Activated CD4-positive, alpha-beta memory T cell treated with anti-CD3 and anti-CD28 coated beads, Interleukin-2, amount 10 ng/mL, durations not matched to agents 7 days and 5 days (primary cell): ENCODE data around the gene WNT8B. TPM values are rescaled to one million over a fixed set of nuclear protein-coding genes. Genes with fewer than 3 reads are reported as not detected.
A peak's percentile ranks its signal among the peaks of the same experiment; 100 is the strongest.

Source experiments
- CTCF ChIA-PET: fragments of 350-600 bp; sonication (Branson Sonifier 250); formaldehyde crosslinking; loops from one replicate; lab custom pipeline; 2021; ENCODE audit warnings: antibody characterized with exemption, inconsistent platforms; lab: Charles Lee
- POLR2A ChIA-PET: fragments of 350-600 bp; sonication (Branson Sonifier 250); formaldehyde crosslinking; loops from one replicate; lab custom pipeline; 2021; ENCODE audit warnings: antibody characterized with exemption; lab: Charles Lee
- DNase-seq: peaks from one replicate; pipeline ENCODE4 v3.0.0-alpha.2; 2020
- H3K27ac Mint-ChIP-seq: one replicate; pipeline ENCODE4 v1.8.0; 2021; ENCODE audit warnings: mild to moderate bottlenecking, mixed read lengths
- H3K27me3 Mint-ChIP-seq: one replicate; pipeline ENCODE4 v1.8.0; 2021; ENCODE audit warnings: mixed read lengths
- H3K36me3 Mint-ChIP-seq: one replicate; pipeline ENCODE4 v1.8.0; 2021; ENCODE audit warnings: low read depth, mixed read lengths
- H3K4me1 Mint-ChIP-seq: one replicate; pipeline ENCODE4 v1.8.0; 2021; ENCODE audit warnings: mixed read lengths
- H3K4me3 Mint-ChIP-seq: one replicate; pipeline ENCODE4 v1.8.0; 2021; ENCODE audit warnings: mild to moderate bottlenecking, mixed read lengths
- H3K9me3 Mint-ChIP-seq: one replicate; pipeline ENCODE4 v1.8.0; 2021; ENCODE audit warnings: mixed read lengths
- total RNA-seq, 2 experiments: library from RNA; stranded (reverse); gene quantifications; one replicate each; pipeline ENCODE4 v1.2.3, GENCODE V29; 2021

WNT8B gene, protein sequence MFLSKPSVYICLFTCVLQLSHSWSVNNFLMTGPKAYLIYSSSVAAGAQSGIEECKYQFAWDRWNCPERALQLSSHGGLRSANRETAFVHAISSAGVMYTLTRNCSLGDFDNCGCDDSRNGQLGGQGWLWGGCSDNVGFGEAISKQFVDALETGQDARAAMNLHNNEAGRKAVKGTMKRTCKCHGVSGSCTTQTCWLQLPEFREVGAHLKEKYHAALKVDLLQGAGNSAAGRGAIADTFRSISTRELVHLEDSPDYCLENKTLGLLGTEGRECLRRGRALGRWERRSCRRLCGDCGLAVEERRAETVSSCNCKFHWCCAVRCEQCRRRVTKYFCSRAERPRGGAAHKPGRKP
- under 1 TPM in 1 of 2 experiments, not detected in 1; 0.23 TPM for total RNA-seq

DNA sequence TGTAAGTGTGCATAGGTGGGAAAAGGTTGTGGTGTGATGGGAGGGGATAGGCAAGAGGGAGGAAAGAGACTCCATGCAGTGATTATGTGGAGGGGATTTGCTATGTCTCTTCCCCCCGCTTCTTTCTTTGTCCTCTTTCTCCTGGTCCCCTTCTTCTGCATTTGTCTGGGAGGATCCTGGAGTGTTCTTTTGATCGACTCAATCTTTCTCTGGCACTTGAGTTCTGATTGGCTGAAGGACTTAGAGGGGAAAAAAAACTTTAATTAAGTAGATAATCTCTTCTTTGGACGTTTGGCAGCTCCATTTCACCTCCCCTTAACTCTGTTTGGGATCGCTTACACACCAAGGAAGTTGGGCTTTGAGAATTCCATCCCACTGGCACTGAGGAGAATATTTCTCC is at the start of gene WNT8B:
Gene WNT8B (plus strand): TSS at position 301 of the 400 bp plus-strand sequence. CDS start 160 bp downstream, outside the sequence.
- DNase-seq, result no peak
- peaks cover 2% of the 10 kb centered on the region for H3K9me3 Mint-ChIP-seq
- H3K4me3 Mint-ChIP-seq, result no peak within 1 kb of the TSS
- CTCF ChIA-PET, result interaction anchor here (2.8 kb wide), 1 partner anchor 46 kb away, joined by 9 read pairs; no protein-coding TSS in a partner anchor
- no peaks in the 10 kb centered on the region for H3K4me1 Mint-ChIP-seq
- POLR2A ChIA-PET, result no interaction called here
- H3K27ac Mint-ChIP-seq, result no peak within 1 kb of the TSS
- H3K27me3 Mint-ChIP-seq, result peaks cover 16% of the 10 kb centered on the region
- no peaks in the 10 kb centered on the region for H3K36me3 Mint-ChIP-seq

DNA sequence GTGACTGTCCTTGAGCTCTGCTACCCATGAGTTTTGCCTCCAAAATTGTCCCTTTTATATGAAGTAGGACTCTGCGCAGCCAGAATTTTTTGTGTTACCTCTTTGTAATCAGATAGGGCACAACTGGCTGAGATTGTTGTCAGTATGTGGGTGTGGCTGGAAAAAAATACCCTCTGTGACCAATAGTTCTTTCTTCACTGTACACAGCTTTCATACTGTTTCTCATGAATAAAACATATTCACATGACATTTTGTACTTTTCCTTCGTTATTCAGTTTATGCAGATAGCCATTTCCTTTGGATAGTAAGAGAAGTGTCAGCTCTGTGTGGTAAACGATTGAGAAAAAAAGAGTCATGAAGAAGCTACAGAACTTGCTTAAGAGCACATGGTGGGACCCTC is 49.6 kb upstream of the WNT8B start:
- H3K9me3 Mint-ChIP-seq, result no peaks in the 10 kb centered on the region
- POLR2A ChIA-PET, result no interaction called here
- H3K27me3 Mint-ChIP-seq, result peaks cover 19% of the 10 kb centered on the region
- no peaks in the 10 kb centered on the region for H3K36me3 Mint-ChIP-seq
- no peak overlapping the region for H3K27ac Mint-ChIP-seq
- no peak overlapping the region for H3K4me3 Mint-ChIP-seq
- no peak for DNase-seq
- CTCF ChIA-PET, result no interaction called here
- H3K4me1 Mint-ChIP-seq, result no peaks in the 10 kb centered on the region

GRCh38 chr10:100419911-100420449 is 42.8 kb upstream of the WNT8B start:
- Mint-ChIP-seq H3K36me3 (no peaks in the 10 kb centered on the region), H3K27me3 (peaks cover 17% of the 10 kb centered on the region), H3K9me3 (no peaks in the 10 kb centered on the region), H3K4me3 (no peak overlapping the region), H3K4me1 (no peaks in the 10 kb centered on the region), H3K27ac (no peak overlapping the region)
- POLR2A ChIA-PET, result no interaction called here
- DNase-seq, result no peak
- CTCF ChIA-PET, result no interaction called here

GRCh38 chr10:100427374-100427773 is 35.4 kb upstream of the WNT8B start:
- DNase-seq, result no peak
- H3K4me1 Mint-ChIP-seq, result no peaks in the 10 kb centered on the region
- peaks cover 8% of the 10 kb centered on the region for H3K27me3 Mint-ChIP-seq
- CTCF ChIA-PET, result interaction anchor here (7.6 kb wide), 1 partner anchor 84 kb away, joined by 220 read pairs; the partner anchor contains the start of gene SCD
- POLR2A ChIA-PET, result no interaction called here
- H3K36me3 Mint-ChIP-seq, result no peaks in the 10 kb centered on the region
- no peaks in the 10 kb centered on the region for H3K9me3 Mint-ChIP-seq
- H3K27ac Mint-ChIP-seq, result no peak overlapping the region
- no peak overlapping the region for H3K4me3 Mint-ChIP-seq

DNA sequence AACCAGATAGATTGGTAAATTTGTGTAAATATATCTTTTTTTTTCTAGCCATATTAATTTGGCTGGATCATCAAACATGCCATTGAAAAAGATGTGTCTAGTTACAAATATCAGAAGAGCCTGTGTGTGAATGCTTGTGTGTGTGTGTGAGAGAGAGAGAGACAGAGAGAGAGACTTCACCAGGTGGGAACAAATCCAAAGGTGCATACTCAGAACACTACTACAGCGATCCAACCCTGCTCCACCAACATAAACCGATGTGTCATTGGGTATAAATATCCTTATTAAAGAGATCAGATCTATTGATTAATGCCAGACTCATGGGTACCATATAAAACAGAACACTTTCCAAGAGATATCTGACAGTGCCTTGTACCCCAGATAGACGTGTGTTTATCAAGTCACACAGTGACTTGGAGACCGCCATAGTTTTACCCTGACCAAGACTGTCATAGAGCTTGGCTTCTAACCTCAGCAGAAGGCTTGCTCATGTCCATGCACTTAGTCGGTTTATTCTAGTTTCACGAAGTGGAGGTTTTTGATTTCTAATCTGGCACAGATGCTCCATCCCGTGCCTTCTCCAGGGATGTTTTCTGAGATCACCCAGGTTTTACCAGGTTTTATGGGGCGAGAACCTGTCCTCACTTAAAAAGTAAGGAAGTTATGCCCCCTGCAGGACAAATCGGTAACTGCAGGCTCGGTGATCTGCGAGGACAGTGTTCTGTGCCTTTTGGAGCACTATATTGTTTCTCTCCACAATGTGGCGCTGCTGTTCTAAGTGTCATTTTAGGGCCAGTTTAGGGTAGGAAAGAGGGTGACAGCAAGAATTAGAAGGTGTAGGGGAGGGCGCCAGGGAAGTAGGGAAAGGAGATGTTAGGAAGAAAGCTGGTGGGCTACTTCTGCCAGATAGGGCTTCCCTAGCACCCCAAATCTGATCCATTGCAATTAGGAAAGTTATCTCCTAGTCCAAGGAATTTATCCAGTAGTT is 29.3 kb upstream of the WNT8B start:
- H3K36me3 Mint-ChIP-seq, result no peaks in the 10 kb centered on the region
- ChIA-PET CTCF (interaction anchor here (0.5 to 7.6 kb wide), 24 partner anchors 10 to 667 kb away, joined by 3 to 220 read pairs (median 4); partner anchors contain the start of gene SCD), POLR2A (interaction anchor here (1.1 to 2.8 kb wide), 6 partner anchors 71 to 96 kb away, joined by 3 to 9 read pairs (median 3); no protein-coding TSS in a partner anchor)
- H3K9me3 Mint-ChIP-seq, result no peaks in the 10 kb centered on the region
- H3K4me1 Mint-ChIP-seq, result peaks cover 6% of the 10 kb centered on the region
- peak; percentile 97 for DNase-seq
- H3K27ac Mint-ChIP-seq, result no peak overlapping the region
- H3K27me3 Mint-ChIP-seq, result no peaks in the 10 kb centered on the region
- H3K4me3 Mint-ChIP-seq, result no peak overlapping the region

DNA sequence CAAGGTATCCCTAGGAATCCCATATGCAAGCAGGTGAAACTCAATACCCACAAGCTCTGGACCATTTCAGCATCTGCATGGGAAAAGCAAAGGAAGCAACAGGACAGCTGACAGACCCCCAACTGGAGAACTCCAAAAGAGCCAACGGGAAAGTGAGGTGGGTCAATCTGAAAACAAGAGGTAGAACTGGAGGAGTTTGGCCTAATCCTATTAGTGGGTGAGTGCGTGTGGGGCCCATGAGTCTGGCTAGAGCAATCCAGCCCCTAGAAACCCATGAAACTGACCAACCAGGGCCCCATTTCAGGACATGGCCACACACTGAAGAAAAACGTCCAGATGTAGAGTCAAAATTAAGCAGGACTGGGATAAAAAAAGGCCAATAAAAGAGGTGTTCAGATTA is 26.6 kb upstream of the WNT8B start:
- ChIA-PET POLR2A (no interaction called here), CTCF (interaction anchor here (1.5 kb wide), 1 partner anchor 73 kb away, joined by 5 read pairs; no protein-coding TSS in a partner anchor)
- peaks cover 6% of the 10 kb centered on the region for H3K4me1 Mint-ChIP-seq
- no peak overlapping the region for H3K4me3 Mint-ChIP-seq
- no peaks in the 10 kb centered on the region for H3K36me3 Mint-ChIP-seq
- no peak for DNase-seq
- no peaks in the 10 kb centered on the region for H3K27me3 Mint-ChIP-seq
- no peak overlapping the region for H3K27ac Mint-ChIP-seq
- H3K9me3 Mint-ChIP-seq, result no peaks in the 10 kb centered on the region

DNA sequence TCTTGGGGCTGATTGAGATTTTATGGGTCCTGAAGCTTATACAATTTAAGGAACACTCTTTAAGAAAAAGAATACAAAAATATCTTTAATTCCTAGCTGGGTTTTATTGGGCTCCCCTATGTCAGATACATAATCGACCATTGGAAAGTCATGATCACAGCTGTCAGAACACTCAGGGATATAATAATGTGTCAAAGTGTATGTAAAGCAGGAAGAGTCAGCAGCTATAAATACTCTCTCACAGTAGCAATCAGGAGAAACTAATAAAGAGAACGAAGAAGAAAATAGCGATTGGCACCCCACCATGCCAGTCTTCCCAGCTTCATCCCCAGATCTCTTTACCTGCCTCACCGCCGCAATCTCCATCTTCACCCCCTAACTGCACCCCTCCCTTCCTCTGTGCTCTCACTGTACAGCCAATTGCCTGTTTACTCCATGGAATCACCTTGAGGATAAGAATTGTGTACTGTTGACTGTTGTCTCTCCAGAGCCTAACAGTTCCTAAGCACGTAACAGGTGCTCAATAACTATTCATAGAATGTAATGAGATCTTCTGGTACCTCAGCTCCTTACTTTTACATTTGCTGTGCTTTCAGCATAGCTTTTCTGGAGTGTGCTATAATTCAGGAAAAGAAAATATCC is 24.0 kb upstream of the WNT8B start:
- Mint-ChIP-seq H3K27me3 (peaks cover 2% of the 10 kb centered on the region), H3K36me3 (no peaks in the 10 kb centered on the region), H3K4me3 (no peak overlapping the region), H3K27ac (no peak overlapping the region), H3K4me1 (peaks cover 4% of the 10 kb centered on the region), H3K9me3 (no peaks in the 10 kb centered on the region)
- no peak for DNase-seq
- CTCF ChIA-PET, result interaction anchor here (0.6 to 3.6 kb wide), 6 partner anchors 44 to 101 kb away, joined by 3 to 36 read pairs (median 12); partner anchors contain the start of gene HIF1AN
- POLR2A ChIA-PET, result interaction anchor here (0.6 to 1.1 kb wide), 3 partner anchors 70 to 92 kb away, joined by 3 to 4 read pairs (median 3); partner anchors contain the start of gene SCD

- CTCF ChIA-PET, result interaction anchor here (0.8 to 1.7 kb wide), 4 partner anchors 50 to 76 kb away, joined by 3 to 4 read pairs (median 3); no protein-coding TSS in a partner anchor
- no peak overlapping the region for H3K27ac Mint-ChIP-seq
- no peaks in the 10 kb centered on the region for H3K36me3 Mint-ChIP-seq
- peaks cover 2% of the 10 kb centered on the region for H3K27me3 Mint-ChIP-seq
- H3K4me1 Mint-ChIP-seq, result no peaks in the 10 kb centered on the region
- H3K4me3 Mint-ChIP-seq, result no peak overlapping the region
- no peak for DNase-seq
- POLR2A ChIA-PET, result no interaction called here
- no peaks in the 10 kb centered on the region for H3K9me3 Mint-ChIP-seq
These were observed 20.3 kb upstream of the WNT8B start for GRCh38 chr10:100442548-100442947.

- ChIA-PET CTCF (interaction anchor here (0.6 to 2.2 kb wide), 3 partner anchors 63 to 551 kb away, joined by 3 to 10 read pairs (median 3); no protein-coding TSS in a partner anchor), POLR2A (no interaction called here)
- H3K36me3 Mint-ChIP-seq, result no peaks in the 10 kb centered on the region
- DNase-seq, result no peak
- H3K27me3 Mint-ChIP-seq, result peaks cover 4% of the 10 kb centered on the region
- no peak overlapping the region for H3K4me3 Mint-ChIP-seq
- no peaks in the 10 kb centered on the region for H3K4me1 Mint-ChIP-seq
- H3K9me3 Mint-ChIP-seq, result no peaks in the 10 kb centered on the region
- no peak overlapping the region for H3K27ac Mint-ChIP-seq
These were observed 16.6 kb upstream of the WNT8B start for GRCh38 chr10:100446130-100446761.

- ChIA-PET CTCF (interaction anchor here (0.5 to 1.5 kb wide), 2 partner anchors 35 to 73 kb away, joined by 3 read pairs; no protein-coding TSS in a partner anchor), POLR2A (no interaction called here)
- H3K4me1 Mint-ChIP-seq, result no peaks in the 10 kb centered on the region
- H3K27ac Mint-ChIP-seq, result no peak overlapping the region
- no peaks in the 10 kb centered on the region for H3K36me3 Mint-ChIP-seq
- H3K27me3 Mint-ChIP-seq, result peaks cover 8% of the 10 kb centered on the region
- DNase-seq, result no peak
- no peak overlapping the region for H3K4me3 Mint-ChIP-seq
- no peaks in the 10 kb centered on the region for H3K9me3 Mint-ChIP-seq
These were observed 15.1 kb upstream of the WNT8B start for GRCh38 chr10:100447663-100448062.

- H3K9me3 Mint-ChIP-seq, result no peaks in the 10 kb centered on the region
- no peaks in the 10 kb centered on the region for H3K4me1 Mint-ChIP-seq
- no peaks in the 10 kb centered on the region for H3K36me3 Mint-ChIP-seq
- no peak overlapping the region for H3K4me3 Mint-ChIP-seq
- ChIA-PET POLR2A (no interaction called here), CTCF (interaction anchor here (1.5 kb wide), 1 partner anchor 34 kb away, joined by 3 read pairs; no protein-coding TSS in a partner anchor)
- H3K27me3 Mint-ChIP-seq, result peaks cover 7% of the 10 kb centered on the region
- no peak for DNase-seq
- no peak overlapping the region for H3K27ac Mint-ChIP-seq
These were observed 13.9 kb upstream of the WNT8B start for GRCh38 chr10:100448951-100449350.
